ENCODE results near the gene KCMF1. TPM values are rescaled to one million over a fixed set of nuclear protein-coding genes. Genes with fewer than 3 reads are reported as not detected.
A peak's percentile ranks its signal among the peaks of the same experiment; 100 is the strongest.

KCMF1 gene
- polyA plus RNA-seq, 3 donors = 22.5 to 52.9 (median 28.5) TPM

DNA sequence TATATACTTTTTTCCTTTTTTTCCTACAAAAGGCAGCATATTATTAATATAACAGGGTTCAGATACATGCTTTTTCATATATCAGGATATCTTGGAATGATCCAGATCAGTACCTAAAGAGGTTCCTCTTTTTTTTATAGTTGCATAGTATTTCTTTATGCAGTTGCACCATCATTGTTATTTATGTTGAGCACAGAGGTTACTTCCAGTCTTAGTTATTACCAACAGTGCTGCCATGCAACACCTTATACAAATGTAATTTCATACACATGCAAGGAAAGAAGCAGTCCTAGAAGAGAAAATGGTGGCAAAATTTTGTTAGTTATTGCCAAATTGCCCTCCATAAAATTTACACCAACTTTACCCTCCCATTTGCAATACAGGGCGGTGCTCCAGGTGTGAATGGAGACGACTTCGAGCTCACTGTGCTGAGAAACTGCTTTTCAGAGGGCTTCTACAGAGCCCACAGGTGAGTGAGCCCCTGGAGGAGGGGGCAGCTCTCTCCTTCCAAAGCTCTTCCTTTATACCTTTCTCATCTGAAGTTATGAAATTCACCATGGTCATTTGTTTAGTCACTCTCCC, 30.0 kb upstream of the KCMF1 start:
- peaks cover 50 to 65% of the 10 kb centered on the region in 2 donors for H3K4me1 ChIP-seq (ENCODE audit: control insufficient read depth in 1 of 2, insufficient read depth in 2 of 2, low read length in 2 of 2)
- H3K4me1 Mint-ChIP-seq = peaks cover 59% of the 10 kb centered on the region
- H3K27ac Mint-ChIP-seq = peak overlapping the region; percentile 72 to 95 (median 88)
- H3K27me3 ChIP-seq (ENCODE audit: control insufficient read depth in 2 of 2, insufficient read depth in 2 of 2, low read length in 2 of 2) = no peaks in the 10 kb centered on the region
- peaks cover 0 to 3% (median 0%) of the 10 kb centered on the region in 7 donors for H3K9me3 Mint-ChIP-seq
- no peaks in the 10 kb centered on the region for H4K20me1 ChIP-seq (ENCODE audit: insufficient read depth, low read length)
- peak overlapping the region; percentile 40 for H3K4me2 ChIP-seq (replicated peaks; ENCODE audit: extremely low read depth, low read length, poor library complexity, severe bottlenecking)
- H3K27me3 Mint-ChIP-seq (ENCODE audit: low read depth in 3 of 3) = peaks cover 0 to 5% (median 0%) of the 10 kb centered on the region in 3 donors
- H3K9ac ChIP-seq (ENCODE audit: insufficient read depth, low read length, poor library complexity, severe bottlenecking) = no peak overlapping the region
- H3K79me2 ChIP-seq (ENCODE audit: insufficient read depth, low read length) = no peaks in the 10 kb centered on the region
- intact Hi-C loops (cut with micrococcal nuclease) = no loop called here
- no peak overlapping the region for H3K4me3 Mint-ChIP-seq
- H3K9me3 ChIP-seq (replicated peaks in 1 of 2; ENCODE audit: control insufficient read depth in 1 of 2, insufficient read depth in 1 of 2, low read length in 2 of 2) = no peaks in the 10 kb centered on the region
- peak; percentile 37 to 67 (median 61) for DNase-seq
- no peaks in the 10 kb centered on the region for H3K36me3 Mint-ChIP-seq
- TF ChIP-seq, protein P1, sequence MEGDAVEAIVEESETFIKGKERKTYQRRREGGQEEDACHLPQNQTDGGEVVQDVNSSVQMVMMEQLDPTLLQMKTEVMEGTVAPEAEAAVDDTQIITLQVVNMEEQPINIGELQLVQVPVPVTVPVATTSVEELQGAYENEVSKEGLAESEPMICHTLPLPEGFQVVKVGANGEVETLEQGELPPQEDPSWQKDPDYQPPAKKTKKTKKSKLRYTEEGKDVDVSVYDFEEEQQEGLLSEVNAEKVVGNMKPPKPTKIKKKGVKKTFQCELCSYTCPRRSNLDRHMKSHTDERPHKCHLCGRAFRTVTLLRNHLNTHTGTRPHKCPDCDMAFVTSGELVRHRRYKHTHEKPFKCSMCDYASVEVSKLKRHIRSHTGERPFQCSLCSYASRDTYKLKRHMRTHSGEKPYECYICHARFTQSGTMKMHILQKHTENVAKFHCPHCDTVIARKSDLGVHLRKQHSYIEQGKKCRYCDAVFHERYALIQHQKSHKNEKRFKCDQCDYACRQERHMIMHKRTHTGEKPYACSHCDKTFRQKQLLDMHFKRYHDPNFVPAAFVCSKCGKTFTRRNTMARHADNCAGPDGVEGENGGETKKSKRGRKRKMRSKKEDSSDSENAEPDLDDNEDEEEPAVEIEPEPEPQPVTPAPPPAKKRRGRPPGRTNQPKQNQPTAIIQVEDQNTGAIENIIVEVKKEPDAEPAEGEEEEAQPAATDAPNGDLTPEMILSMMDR (IDR thresholded peaks at IDR 0.05) = no peak
- no peak overlapping the region for H2AFZ ChIP-seq (ENCODE audit: insufficient read depth, low read depth, low read length, poor library complexity, severe bottlenecking)
- WGBS (ENCODE audit: insufficient coverage) = no CpG with 5 or more reads among the region's 3 CpGs
- peak overlapping the region in 1 of 3 experiments; percentile 25 for H3K4me3 ChIP-seq (replicated peaks in 1 of 3; ENCODE audit: low read depth in 2 of 3, low read length in 3 of 3)
- peak overlapping the region; percentile 53 to 89 for H3K27ac ChIP-seq (ENCODE audit: low read depth in 1 of 2, low read length in 2 of 2)
- H3K36me3 ChIP-seq (replicated peaks in 1 of 2; ENCODE audit: control insufficient read depth in 1 of 2, insufficient read depth in 2 of 2, low read length in 2 of 2) = no peaks in the 10 kb centered on the region

DNA sequence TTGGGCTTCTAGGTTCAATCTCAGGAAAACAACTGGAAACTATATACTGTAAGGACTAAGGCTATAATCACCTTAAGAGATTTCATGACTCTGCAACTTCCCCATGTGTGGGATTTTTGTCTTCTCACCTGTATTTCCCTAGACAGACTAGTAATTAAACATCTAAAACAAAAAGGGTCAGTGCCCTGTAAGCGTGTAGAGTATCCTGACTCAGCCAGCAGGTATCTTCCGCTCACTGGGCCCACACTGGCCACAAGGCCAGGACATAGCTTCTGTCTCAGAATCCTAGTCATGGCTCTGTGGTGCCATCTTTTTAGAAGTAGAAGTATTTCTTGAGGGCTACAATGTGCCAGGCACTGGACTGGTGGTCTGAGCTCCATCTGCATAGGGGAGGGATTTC, 28.8 kb upstream of the KCMF1 start:
- TF ChIP-seq, protein P1 (IDR thresholded peaks at IDR 0.05) = no peak
- no peak overlapping the region for H3K27ac ChIP-seq (ENCODE audit: low read depth in 1 of 2, low read length in 2 of 2)
- H3K9me3 ChIP-seq (replicated peaks in 1 of 2; ENCODE audit: control insufficient read depth in 1 of 2, insufficient read depth in 1 of 2, low read length in 2 of 2) = no peaks in the 10 kb centered on the region
- Mint-ChIP-seq H3K36me3 (no peaks in the 10 kb centered on the region), H3K9me3 (peaks cover 0 to 3% (median 0%) of the 10 kb centered on the region in 7 donors), H3K4me1 (peaks cover 68% of the 10 kb centered on the region), H3K27ac (no peak overlapping the region), H3K4me3 (no peak overlapping the region), H3K27me3 (ENCODE audit: low read depth in 3 of 3) (peaks cover 0 to 3% (median 0%) of the 10 kb centered on the region in 3 donors)
- no peak overlapping the region for H2AFZ ChIP-seq (ENCODE audit: insufficient read depth, low read depth, low read length, poor library complexity, severe bottlenecking)
- no peaks in the 10 kb centered on the region for H3K36me3 ChIP-seq (replicated peaks in 1 of 2; ENCODE audit: control insufficient read depth in 1 of 2, insufficient read depth in 2 of 2, low read length in 2 of 2)
- no peaks in the 10 kb centered on the region for H3K27me3 ChIP-seq (ENCODE audit: control insufficient read depth in 2 of 2, insufficient read depth in 2 of 2, low read length in 2 of 2)
- H3K79me2 ChIP-seq (ENCODE audit: insufficient read depth, low read length) = no peaks in the 10 kb centered on the region
- no peaks in the 10 kb centered on the region for H4K20me1 ChIP-seq (ENCODE audit: insufficient read depth, low read length)
- H3K4me3 ChIP-seq (replicated peaks in 1 of 3; ENCODE audit: low read depth in 2 of 3, low read length in 3 of 3) = no peak overlapping the region
- peaks cover 59 to 75% of the 10 kb centered on the region in 2 donors for H3K4me1 ChIP-seq (ENCODE audit: control insufficient read depth in 1 of 2, insufficient read depth in 2 of 2, low read length in 2 of 2)
- WGBS (ENCODE audit: insufficient coverage) = 89% methylated on average over 2 of the region's 2 CpGs
- no peak for DNase-seq
- intact Hi-C loops (cut with micrococcal nuclease) = no loop called here
- H3K9ac ChIP-seq (ENCODE audit: insufficient read depth, low read length, poor library complexity, severe bottlenecking) = no peak overlapping the region
- H3K4me2 ChIP-seq (replicated peaks; ENCODE audit: extremely low read depth, low read length, poor library complexity, severe bottlenecking) = no peak overlapping the region
